HCT116 (cell line): ENCODE results near the gene TTLL6. TPM values are rescaled to one million over a fixed set of nuclear protein-coding genes. Genes with fewer than 3 reads are reported as not detected.

ENCODE experiments used
- ATAC-seq: fragments of 200-7000 bp; cut with Tn5 transposase; 2 replicates; pipeline ENCODE4 v1.9.1; 2020; ENCODE audit warnings: mild to moderate bottlenecking, moderate library complexity
- BruUV-seq: library from RNA; stranded (reverse); fragments of 400-500 nt; replicated peaks from 2 replicates; lab custom pipeline; 2021; lab: Mats Ljungman, UMichigan
- CTCF ChIA-PET: fragments of 300-600 bp; sonication (Branson Sonifier 250); formaldehyde crosslinking; loops from one replicate; lab custom pipeline; 2021; ENCODE audit warnings: antibody characterized with exemption; lab: Charles Lee
- POLR2A ChIA-PET: fragments of 300-600, 350-600 bp; sonication (Branson Sonifier 250); formaldehyde crosslinking; loops from one replicate; lab custom pipeline; 2021; ENCODE audit warnings: antibody characterized with exemption; lab: Charles Lee
- RAD21 ChIA-PET, 2 experiments: fragments of 300-600 bp; sonication (Branson Sonifier 250); formaldehyde crosslinking; loops; one replicate each; lab custom pipeline; 2023; ENCODE audit warnings: low total read pairs in 2 of 2; ENCODE audit not compliant: uncharacterized antibody in 2 of 2, unreplicated experiment in 2 of 2, low non-redundant PET in 1 of 2; lab: Charles Lee
- DNase-seq: peaks from one replicate; pipeline ENCODE4 v3.0.0-alpha.2; 2010; ENCODE audit warnings: low read depth, low spot score
- H2AFZ ChIP-seq: fragments of 200-600 bp; shearing (Covaris generic), sonication (generic); 2 replicates; pipeline ENCODE4 v1.6.1; 2017; ENCODE audit warnings: low read depth, mixed run types, mixed read lengths, antibody characterized with exemption, low read length; ENCODE audit not compliant: poor library complexity, severe bottlenecking
- H3K27ac ChIP-seq: 2 replicates; pipeline ENCODE4 v1.5.1; 2012; ENCODE audit warnings: low read depth, low read length
- H3K27me3 ChIP-seq: fragments of 200-600 bp; sonication (generic); 2 replicates; pipeline ENCODE4 v1.6.1; 2016; ENCODE audit warnings: mixed run types, low read length, mixed read lengths; ENCODE audit not compliant: insufficient read depth
- H3K36me3 ChIP-seq, 2 experiments: fragments of 200-500 bp in 1 of 2; fragments of 200-600 bp in 1 of 2; sonication (Bioruptor generic) in 1 of 2; sonication (generic) in 1 of 2; 2 replicates each; pipeline versions ENCODE4 v1.5.1 to v1.6.1; 2014 to 2016; ENCODE audit warnings: low read length in 2 of 2, inconsistent platforms in 1 of 2, mixed read lengths in 1 of 2, mixed run types in 1 of 2; ENCODE audit not compliant: insufficient read depth in 2 of 2, control insufficient read depth in 1 of 2
- H3K4me1 ChIP-seq, 2 experiments: fragments of 200-600 bp in 1 of 2; sonication (generic) in 1 of 2; 2 replicates each; pipeline versions ENCODE4 v1.5.1 to v1.6.1; 2012 to 2017; ENCODE audit warnings: low read length in 2 of 2, inconsistent platforms in 1 of 2, mild to moderate bottlenecking in 1 of 2, mixed read lengths in 1 of 2, mixed run types in 1 of 2, moderate library complexity in 1 of 2; ENCODE audit not compliant: insufficient read depth in 2 of 2, control insufficient read depth in 1 of 2
- H3K4me2 ChIP-seq: fragments of 200-600 bp; sonication (generic); 2 replicates; pipeline ENCODE4 v1.6.1; 2017; ENCODE audit warnings: mixed run types, low read length, mixed read lengths
- H3K4me3 ChIP-seq, 2 experiments: fragments of 200-600 bp in 1 of 2; sonication (generic) in 1 of 2; replicated peaks in 1 of 2; 2 replicates each; pipeline ENCODE4 v1.5.1; 2011 to 2016; ENCODE audit warnings: low read length in 2 of 2, control low read depth in 1 of 2, low read depth in 1 of 2, mild to moderate bottlenecking in 1 of 2, mixed read lengths in 1 of 2, mixed run types in 1 of 2
- H3K79me2 ChIP-seq: fragments of 200-600 bp; sonication (generic); 2 replicates; pipeline ENCODE4 v1.6.1; 2017; ENCODE audit warnings: mild to moderate bottlenecking, mixed run types, low read length, moderate library complexity, mixed read lengths; ENCODE audit not compliant: insufficient read depth
- H3K9ac ChIP-seq: fragments of 200-600 bp; sonication (generic); 2 replicates; pipeline ENCODE4 v1.6.1; 2016; ENCODE audit warnings: low read length, mixed read lengths
- H3K9me2 ChIP-seq: fragments of 200-600 bp; sonication (generic), shearing (Covaris generic); 2 replicates; pipeline ENCODE4 v1.6.1; 2017; ENCODE audit warnings: mixed run types, mild to moderate bottlenecking, moderate library complexity; ENCODE audit not compliant: insufficient read depth
- H3K9me3 ChIP-seq, 2 experiments: fragments of 200-500 bp in 1 of 2; fragments of 200-600 bp in 1 of 2; sonication (Bioruptor generic) in 1 of 2; sonication (generic) in 1 of 2; 2 replicates each; pipeline ENCODE4 v1.6.1; 2014 to 2017; ENCODE audit warnings: low read length in 2 of 2, mixed read lengths in 2 of 2, inconsistent platforms in 1 of 2, low read depth in 1 of 2, mild to moderate bottlenecking in 1 of 2, mixed run types in 1 of 2, moderate library complexity in 1 of 2; ENCODE audit not compliant: control insufficient read depth in 1 of 2, insufficient read depth in 1 of 2
- H4K20me1 ChIP-seq: fragments of 200-600 bp; sonication (generic), shearing (Covaris generic); 2 replicates; pipeline ENCODE4 v1.6.1; 2017; ENCODE audit warnings: mixed run types, mild to moderate bottlenecking, moderate library complexity; ENCODE audit not compliant: insufficient read depth
- CBX3 ChIP-seq: IDR thresholded peaks from 2 replicates; pipeline ENCODE4 v1.6.1; 2012; ENCODE audit warnings: low read depth
- EGR1 ChIP-seq: IDR thresholded peaks from 2 replicates; pipeline ENCODE4 v1.6.1; 2012; ENCODE audit warnings: low read depth
- EZH2 ChIP-seq: fragments of 200-600 bp; sonication (generic); IDR thresholded peaks from 2 replicates; pipeline ENCODE4 v1.6.1; 2017; ENCODE audit warnings: antibody characterized with exemption, mixed run types
- EZH2phosphoT487 ChIP-seq: fragments of 200-600 bp; IDR thresholded peaks from 2 replicates; pipeline ENCODE4 v1.6.1; 2018; ENCODE audit warnings: antibody characterized with exemption, borderline replicate concordance
- FOSL1 ChIP-seq: IDR thresholded peaks from 2 replicates; pipeline ENCODE4 v1.6.1; 2012; ENCODE audit warnings: low read depth
- JUND ChIP-seq: IDR thresholded peaks from 2 replicates; pipeline ENCODE4 v1.6.1; 2012
- POLR2A ChIP-seq: IDR thresholded peaks from 2 replicates; pipeline ENCODE4 v1.7.0; 2011; ENCODE audit warnings: borderline replicate concordance; ENCODE audit not compliant: insufficient read depth, insufficient read length; ENCODE audit errors: extremely low read depth
- POLR2AphosphoS5 ChIP-seq: IDR thresholded peaks from 2 replicates; pipeline ENCODE4 v1.6.1; 2011; ENCODE audit warnings: mild to moderate bottlenecking, low read depth, low read length, moderate library complexity
- RAD21 ChIP-seq: IDR thresholded peaks from 2 replicates; pipeline ENCODE4 v1.6.1; 2012; ENCODE audit warnings: low read depth, mild to moderate bottlenecking
- SIN3A ChIP-seq: IDR thresholded peaks from 2 replicates; pipeline ENCODE4 v1.6.1; 2012; ENCODE audit warnings: low read depth
- SRF ChIP-seq: IDR thresholded peaks from 2 replicates; pipeline ENCODE4 v1.6.1; 2012; ENCODE audit warnings: low read depth
- TCF7L2 ChIP-seq: IDR thresholded peaks from 2 replicates; pipeline ENCODE4 v1.7.0; 2011; ENCODE audit warnings: borderline replicate concordance, inconsistent platforms; ENCODE audit not compliant: insufficient read depth, insufficient read length; ENCODE audit errors: extremely low read depth
- YY1 ChIP-seq: IDR thresholded peaks from 2 replicates; pipeline ENCODE4 v1.6.1; 2011; ENCODE audit warnings: low read length, low read depth, moderate library complexity, mild to moderate bottlenecking; ENCODE audit not compliant: insufficient replicate concordance; ENCODE audit errors: extremely low read depth
- ZFX ChIP-seq: fragments of 450-650 bp; IDR thresholded peaks from 2 replicates; pipeline ENCODE4 v1.6.1; 2017
- ZNF274 ChIP-seq: fragments of 200-500 bp; sonication (Bioruptor generic); IDR thresholded peaks from 2 replicates; pipeline ENCODE4 v1.6.1; 2014; ENCODE audit warnings: mild to moderate bottlenecking, low read depth, low read length, inconsistent platforms
- intact Hi-C: fragments of 100-400 bp; cut with micrococcal nuclease; formaldehyde crosslinking; loops from 2 replicates; pipeline ENCODE4 v1.10.0; 2022
- total RNA-seq: library from RNA; stranded (reverse); gene quantifications from one replicate; pipeline ENCODE4 v1.2.1, GENCODE V29; 2021; ENCODE audit not compliant: unreplicated experiment
- TF ChIP-seq, protein P1 (sequence below): IDR thresholded peaks from 2 replicates; pipeline ENCODE4 v1.6.1; 2011; ENCODE audit warnings: mild to moderate bottlenecking, low read length, moderate library complexity; ENCODE audit not compliant: insufficient replicate concordance; ENCODE audit errors: extremely low read depth
- TF ChIP-seq, protein P2 (sequence below): IDR thresholded peaks from 2 replicates; pipeline ENCODE4 v1.6.1; 2012; ENCODE audit warnings: low read depth
- TF ChIP-seq, protein P3 (sequence below): IDR thresholded peaks from 2 replicates; pipeline ENCODE4 v1.6.1; 2012

TTLL6 gene
- total RNA-seq, 1 experiment from 2014 or later, result 0.79 TPM

GRCh38 chr17:48731355-48731754, 85.7 kb downstream of the TTLL6 start:
- no peak for DNase-seq
- Histone ChIP-seq H3K4me3 (no peak overlapping the region), H3K9me2 (no peaks in the 10 kb centered on the region), H3K9ac (no peak overlapping the region), H3K27me3 (peaks cover 26% of the 10 kb centered on the region; the same call in 1 of the 2 replicates), H3K4me2 (no peak overlapping the region), H3K9me3 (no peaks in the 10 kb centered on the region), H3K79me2 (no peaks in the 10 kb centered on the region), H3K4me1 (peaks cover 5 to 18% of the 10 kb centered on the region in 2 experiments; a peak in 3 of 4 replicates), H2AFZ (no peak overlapping the region)
- ChIA-PET POLR2A (no interaction called here), CTCF (interaction anchor here (1.6 to 2.4 kb wide), 2 partner anchors 60 to 301 kb away, joined by 4 to 7 read pairs; no protein-coding TSS in a partner anchor)
- BruUV-seq, result no TSS peak
- intact Hi-C loops, result no loop called here
- TF ChIP-seq POLR2AphosphoS5, result no peak
- no peak for TF ChIP-seq YY1
- TF ChIP-seq JUND, result no peak
- TF ChIP-seq TCF7L2, result no peak
- no peak for TF ChIP-seq FOSL1
- no peak for TF ChIP-seq POLR2A
- no peak for TF ChIP-seq ZNF274
- TF ChIP-seq EZH2, result no peak
- TF ChIP-seq EZH2phosphoT487, result no peak
- no peak for TF ChIP-seq SIN3A
- TF ChIP-seq EGR1, result no peak
- TF ChIP-seq, protein P1, sequence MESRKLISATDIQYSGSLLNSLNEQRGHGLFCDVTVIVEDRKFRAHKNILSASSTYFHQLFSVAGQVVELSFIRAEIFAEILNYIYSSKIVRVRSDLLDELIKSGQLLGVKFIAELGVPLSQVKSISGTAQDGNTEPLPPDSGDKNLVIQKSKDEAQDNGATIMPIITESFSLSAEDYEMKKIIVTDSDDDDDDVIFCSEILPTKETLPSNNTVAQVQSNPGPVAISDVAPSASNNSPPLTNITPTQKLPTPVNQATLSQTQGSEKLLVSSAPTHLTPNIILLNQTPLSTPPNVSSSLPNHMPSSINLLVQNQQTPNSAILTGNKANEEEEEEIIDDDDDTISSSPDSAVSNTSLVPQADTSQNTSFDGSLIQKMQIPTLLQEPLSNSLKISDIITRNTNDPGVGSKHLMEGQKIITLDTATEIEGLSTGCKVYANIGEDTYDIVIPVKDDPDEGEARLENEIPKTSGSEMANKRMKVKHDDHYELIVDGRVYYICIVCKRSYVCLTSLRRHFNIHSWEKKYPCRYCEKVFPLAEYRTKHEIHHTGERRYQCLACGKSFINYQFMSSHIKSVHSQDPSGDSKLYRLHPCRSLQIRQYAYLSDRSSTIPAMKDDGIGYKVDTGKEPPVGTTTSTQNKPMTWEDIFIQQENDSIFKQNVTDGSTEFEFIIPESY, result no peak
- TF ChIP-seq, protein P2, sequence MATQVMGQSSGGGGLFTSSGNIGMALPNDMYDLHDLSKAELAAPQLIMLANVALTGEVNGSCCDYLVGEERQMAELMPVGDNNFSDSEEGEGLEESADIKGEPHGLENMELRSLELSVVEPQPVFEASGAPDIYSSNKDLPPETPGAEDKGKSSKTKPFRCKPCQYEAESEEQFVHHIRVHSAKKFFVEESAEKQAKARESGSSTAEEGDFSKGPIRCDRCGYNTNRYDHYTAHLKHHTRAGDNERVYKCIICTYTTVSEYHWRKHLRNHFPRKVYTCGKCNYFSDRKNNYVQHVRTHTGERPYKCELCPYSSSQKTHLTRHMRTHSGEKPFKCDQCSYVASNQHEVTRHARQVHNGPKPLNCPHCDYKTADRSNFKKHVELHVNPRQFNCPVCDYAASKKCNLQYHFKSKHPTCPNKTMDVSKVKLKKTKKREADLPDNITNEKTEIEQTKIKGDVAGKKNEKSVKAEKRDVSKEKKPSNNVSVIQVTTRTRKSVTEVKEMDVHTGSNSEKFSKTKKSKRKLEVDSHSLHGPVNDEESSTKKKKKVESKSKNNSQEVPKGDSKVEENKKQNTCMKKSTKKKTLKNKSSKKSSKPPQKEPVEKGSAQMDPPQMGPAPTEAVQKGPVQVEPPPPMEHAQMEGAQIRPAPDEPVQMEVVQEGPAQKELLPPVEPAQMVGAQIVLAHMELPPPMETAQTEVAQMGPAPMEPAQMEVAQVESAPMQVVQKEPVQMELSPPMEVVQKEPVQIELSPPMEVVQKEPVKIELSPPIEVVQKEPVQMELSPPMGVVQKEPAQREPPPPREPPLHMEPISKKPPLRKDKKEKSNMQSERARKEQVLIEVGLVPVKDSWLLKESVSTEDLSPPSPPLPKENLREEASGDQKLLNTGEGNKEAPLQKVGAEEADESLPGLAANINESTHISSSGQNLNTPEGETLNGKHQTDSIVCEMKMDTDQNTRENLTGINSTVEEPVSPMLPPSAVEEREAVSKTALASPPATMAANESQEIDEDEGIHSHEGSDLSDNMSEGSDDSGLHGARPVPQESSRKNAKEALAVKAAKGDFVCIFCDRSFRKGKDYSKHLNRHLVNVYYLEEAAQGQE, result no peak
- TF ChIP-seq, protein P3, sequence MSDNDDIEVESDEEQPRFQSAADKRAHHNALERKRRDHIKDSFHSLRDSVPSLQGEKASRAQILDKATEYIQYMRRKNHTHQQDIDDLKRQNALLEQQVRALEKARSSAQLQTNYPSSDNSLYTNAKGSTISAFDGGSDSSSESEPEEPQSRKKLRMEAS, result no peak
- TF ChIP-seq CBX3, result no peak
- TF ChIP-seq SRF, result no peak
- no peak for TF ChIP-seq RAD21
- TF ChIP-seq ZFX, result no peak
- TF ChIP-seq, all 23 proteins: peak for 0
- Histone ChIP-seq H3K36me3 (no peaks in the 10 kb centered on the region), H4K20me1 (no peaks in the 10 kb centered on the region), H3K27ac (no peak overlapping the region)
- RAD21 ChIA-PET, result no interaction called here
- ATAC-seq, result no peak
